Stimulated activated CD4-positive, alpha-beta T cell treated with anti-CD3 and anti-CD28 coated beads, Interleukin-15, amount 100 ng/mL, for 48 hours (primary cell): ENCODE results near the gene PTPRD.

ENCODE experiments used
- DNase-seq, 2 donors: peaks; one replicate each; pipeline ENCODE4 v3.0.0-alpha.2; 2020; ENCODE audit warnings: low read depth in 2 of 2

PTPRD gene

DNA sequence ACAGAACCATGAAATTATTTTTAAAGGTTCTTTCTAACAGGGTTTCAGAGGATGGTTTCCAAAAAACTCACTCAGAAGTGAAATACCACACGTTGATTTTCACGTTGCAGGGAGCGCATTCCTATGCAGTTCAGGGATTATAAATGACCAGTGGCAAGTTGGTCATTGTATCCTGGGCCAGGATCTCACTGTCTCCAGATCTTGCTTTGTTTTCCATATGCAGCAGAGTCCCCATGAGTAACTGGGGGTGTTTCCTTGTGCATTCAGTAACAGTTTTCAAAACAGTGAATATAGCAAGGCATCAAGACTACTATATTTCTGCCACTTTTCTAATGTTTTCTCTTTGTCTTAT, 1748.3 kb downstream of the PTPRD start:
- DNase-seq = no peak

DNA sequence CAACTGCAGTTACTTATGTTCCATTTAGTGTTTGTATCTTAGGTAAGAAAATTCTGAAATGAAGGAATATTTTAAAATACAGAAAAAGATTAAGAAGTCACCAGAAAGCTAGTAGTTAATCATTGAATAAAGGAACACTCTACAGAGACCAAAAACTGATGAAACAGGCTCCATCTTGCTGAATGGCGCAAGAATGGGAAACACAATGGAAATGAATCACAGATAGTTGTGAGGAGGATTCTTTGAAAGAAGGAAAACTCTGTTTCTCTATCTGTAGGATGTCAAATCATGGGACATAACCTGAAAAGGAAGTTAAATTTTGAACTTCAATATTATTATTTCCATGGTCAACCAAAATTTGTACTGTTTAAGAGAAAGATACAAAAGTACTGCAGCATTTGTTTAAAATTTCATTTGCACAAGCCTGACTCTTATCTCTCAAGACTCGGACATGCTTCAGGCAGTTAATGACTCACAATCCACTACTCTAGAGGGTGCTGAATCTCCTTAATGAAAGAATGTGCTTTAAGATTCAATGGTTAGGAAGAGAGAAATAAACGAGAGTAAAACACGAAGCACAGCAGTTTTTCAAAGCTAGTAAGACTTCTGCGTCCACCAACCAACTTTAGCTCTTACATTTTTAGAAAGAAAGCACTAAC, 1748.8 kb downstream of the PTPRD start:
- DNase-seq = no peak

DNA sequence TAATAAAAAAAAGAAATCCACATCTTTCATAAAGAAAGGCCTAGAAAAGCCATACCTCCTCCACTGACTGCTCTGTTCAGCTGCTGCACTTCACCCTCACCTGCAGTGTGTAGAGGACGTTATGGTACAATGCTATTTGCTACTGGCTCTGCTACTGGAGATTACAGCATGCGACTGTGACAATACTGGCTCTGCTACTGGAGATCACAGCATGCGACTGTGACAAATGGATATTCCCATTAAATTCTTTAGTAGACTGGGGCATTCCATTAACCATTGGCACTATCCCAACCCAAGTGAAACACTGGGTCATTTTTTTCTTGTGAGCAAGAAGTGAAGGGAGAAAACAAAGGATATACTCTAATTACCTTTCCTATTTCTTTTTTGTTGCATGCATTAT, 1749.7 kb downstream of the PTPRD start:
- DNase-seq = no peak

DNA sequence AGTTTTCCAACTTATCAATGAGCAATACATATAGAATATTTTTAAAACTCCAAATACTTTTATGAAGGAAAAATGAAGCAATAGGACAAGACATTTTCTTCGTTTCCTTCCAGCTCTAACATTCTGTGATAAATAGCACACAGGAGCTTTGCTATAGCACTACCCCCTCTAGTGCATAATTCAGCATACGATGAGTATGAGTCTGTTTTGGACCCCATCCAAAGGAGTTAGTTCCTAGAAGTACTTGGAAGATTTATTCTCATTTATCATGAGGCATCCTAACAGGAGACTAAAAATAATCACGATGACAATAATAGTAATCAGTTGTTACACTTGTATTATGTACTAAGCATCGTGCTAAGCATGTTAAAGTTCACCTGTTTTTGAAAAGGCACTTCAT, 1751.9 kb downstream of the PTPRD start:
- no peak for DNase-seq

DNA sequence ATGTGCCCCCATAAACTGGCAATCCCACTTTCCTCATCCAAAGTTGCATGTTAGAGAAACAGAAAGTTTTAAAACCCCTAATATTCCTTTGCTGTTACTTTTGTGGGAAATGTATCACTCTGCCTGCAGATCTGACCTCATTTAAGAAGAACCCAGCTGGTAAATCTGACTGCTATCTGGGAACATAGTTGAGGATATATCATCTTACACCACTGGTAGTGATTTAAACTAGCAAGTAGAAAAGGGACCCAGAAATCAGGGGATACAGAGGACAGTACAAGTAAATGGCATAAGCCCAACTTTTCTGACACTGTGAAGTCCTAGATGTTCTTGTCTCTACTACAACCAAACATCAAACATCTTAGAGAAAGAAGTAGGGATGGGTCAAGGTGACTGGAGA, 1752.7 kb downstream of the PTPRD start:
- DNase-seq = no peak

DNA sequence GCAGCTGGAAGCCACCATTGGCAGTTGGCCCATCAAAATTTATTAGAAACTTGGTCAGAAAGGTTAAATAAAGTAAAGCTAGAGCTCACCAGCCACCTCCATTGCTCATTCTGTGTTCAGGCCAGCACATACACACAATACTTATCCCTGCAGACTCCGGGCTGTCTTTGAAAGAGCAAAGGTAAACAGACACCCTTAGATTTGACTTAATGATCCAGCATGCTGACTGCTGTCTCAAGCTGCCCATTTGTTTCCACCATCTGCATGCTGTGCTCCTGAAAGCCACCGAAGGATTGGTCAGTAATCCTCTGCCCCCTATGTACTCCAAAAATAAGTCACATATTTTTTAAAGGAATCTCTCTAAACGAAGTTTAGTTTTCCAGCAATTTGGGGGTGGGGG, 1753.4 kb downstream of the PTPRD start:
- DNase-seq = no peak

DNA sequence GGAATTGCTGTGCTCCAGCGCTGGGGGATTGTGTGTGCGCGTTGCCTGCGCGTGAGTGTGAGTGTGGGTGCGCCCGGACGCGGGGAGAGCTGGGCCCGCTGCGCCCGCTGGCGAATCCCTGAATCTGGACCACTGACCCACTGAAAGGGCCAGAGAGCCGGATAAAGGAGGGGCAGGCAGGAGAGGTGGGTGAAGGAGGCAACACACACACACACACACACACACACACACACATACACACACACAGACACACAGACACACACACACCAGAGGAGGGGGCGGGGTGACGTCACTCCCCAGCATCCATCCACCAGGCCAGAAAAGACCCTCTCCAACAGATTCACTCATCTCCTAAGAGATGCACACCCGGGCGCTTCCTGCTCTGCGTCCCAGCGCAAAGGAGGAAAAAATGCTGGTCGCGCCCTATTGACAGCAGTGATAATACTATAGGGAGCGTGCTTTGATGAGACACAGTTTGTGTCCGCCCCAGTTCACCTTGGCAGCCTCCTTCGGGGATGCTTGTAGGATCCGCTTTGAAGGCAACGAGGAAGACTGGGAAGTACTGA, 1754.1 kb downstream of the PTPRD start:
- DNase-seq = no peak

DNA sequence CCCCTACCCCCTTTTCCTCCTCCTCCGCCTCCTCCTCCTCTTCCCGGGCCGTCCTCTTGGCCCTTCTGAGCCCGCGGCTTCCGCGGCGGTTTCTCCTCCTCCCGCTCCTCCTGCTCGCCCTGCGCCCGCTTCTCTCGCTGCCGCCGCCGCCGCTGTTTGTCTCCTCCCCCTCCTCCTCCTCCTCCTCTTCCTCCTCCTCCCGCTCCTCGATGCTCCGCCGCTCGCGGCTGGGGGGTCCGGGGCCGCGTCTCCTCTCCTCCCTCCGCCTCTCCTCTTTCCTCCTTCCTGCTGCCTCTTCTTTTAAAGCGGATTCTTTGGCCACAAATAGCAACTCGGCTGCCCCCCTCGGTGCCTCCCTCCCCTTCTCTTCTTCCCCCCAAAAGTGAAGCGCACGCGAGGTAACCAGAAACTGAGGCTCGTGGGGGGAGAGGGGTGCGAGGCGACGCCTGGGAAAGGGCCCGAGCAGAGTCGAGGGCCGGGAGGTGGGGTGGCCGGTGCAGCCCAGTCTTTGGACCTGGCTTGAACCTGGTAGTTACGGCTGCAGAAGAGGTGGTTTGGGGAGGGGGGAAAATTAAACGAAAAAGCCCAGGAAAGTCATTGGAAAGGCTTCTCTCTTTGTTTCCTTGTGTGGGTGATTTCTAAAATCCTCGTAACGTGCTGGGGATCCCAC, 1754.7 kb downstream of the PTPRD start:
- no peak for DNase-seq

DNA sequence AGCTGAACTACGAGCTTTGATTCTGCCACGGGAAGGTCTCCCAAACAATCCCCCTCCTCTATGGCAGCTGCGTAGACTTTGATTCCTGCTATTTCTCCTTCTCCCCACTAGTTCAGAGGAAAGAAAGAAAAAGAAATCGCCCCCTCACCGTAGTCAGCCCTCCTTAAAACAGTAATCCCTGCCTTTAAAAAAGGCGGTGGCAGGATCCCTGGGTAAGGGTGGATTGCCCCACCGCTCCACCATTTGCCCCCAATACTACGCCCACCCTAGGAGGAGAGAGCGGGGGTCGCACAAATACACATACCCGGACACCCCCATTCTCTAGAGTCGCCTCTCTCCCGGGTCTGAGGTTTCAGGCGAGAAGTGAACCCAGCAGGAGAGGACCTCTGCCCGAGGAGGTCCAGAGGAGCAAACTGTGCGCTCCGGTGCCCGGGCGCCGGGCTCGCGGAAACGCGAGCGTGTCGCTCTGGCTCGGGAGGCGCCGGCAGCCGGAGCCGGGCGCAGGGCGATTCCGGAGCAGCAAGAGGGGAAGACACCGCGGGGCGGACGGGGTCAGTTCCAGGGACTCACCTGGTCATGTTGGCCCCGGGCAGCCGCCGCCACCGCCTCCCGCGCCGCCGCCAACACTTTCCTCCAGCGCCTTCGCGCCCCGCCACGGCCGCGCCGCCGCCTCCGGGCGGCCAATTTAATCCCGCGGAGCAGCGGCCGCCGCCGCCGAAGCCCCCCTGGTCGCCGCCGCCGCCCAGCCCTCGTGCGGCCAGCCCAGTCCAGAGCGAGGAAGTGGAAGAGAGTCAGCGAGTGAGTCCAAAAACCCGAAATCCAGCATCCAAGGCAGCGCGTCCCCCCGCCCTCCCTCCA, 1755.5 kb downstream of the PTPRD start:
- DNase-seq = no peak

DNA sequence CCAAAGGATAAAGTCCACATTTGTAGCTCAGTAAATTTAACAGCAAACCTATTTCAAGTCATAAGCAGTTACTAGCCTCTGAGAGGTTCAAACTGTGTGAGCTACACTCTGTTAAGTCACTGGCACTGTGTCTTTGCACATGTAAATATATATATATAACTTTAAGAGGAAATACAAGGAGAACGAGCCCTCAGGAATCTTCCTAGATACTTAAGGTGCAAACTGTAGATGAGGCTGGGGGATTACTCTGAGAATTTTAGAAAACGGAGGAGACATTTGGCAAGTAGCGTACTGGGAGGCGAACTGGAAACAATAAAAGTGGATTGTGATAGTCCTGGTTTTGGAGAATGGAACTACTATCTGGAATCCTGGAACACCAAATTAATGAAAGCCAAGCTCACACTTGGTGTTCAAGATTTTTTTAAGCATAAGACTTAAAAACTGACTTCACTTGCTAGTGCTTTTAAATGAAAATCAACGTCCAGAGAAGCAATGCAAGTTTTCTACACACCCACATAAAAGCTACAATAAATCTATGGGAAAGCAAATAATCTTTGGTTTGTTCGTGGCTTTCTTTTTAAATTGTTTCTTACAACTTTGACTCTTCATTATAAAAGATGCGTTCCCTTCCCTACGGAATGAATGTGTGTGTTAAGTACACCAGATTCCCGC, 1756.3 kb downstream of the PTPRD start:
- DNase-seq = no peak

DNA sequence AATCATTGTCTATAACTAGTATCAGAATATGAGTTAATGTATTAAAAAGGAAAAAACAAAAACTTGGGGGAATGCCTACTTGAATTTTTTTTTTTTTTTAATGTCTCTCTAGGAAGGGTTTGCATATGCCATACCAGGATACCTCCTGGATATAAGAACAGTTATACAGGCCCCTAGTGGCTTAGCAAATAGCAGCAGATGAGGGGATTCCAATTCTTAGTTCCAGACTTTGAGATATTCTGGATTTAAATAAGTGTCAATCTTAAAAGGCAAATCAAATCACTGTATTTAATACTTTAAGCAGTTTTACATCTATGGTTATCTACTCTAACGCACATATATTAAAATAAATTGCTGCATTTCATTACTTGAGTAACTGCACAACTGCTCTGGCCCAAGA, 1757.8 kb downstream of the PTPRD start:
- DNase-seq = no peak

DNA sequence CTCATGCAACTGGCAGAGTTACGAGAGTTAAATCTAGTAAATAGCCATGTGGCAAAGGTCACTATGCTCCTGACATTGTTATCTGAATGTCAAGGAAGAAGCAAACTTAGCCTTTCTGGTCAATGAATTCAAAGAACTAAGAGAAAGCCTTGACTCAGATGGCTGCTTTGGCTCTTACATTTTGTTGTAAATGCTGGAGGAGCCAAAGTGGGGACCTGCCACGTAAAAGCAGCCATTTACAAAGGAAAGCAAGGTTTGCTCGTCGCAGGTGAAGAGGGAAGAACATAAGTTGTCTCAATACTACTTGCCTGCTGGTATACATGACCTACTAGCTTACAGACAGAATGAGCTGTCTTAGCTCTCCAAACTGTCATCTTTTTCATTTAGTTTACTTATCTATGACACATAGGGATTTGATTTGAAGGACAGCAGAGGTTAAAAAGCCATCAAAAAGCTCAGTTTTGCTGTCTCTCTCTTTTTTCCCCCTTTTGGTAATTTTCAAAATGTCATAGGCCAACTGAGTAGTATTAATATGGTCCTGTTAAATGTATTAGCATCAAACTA, 1760.4 kb downstream of the PTPRD start:
- no peak for DNase-seq

DNA sequence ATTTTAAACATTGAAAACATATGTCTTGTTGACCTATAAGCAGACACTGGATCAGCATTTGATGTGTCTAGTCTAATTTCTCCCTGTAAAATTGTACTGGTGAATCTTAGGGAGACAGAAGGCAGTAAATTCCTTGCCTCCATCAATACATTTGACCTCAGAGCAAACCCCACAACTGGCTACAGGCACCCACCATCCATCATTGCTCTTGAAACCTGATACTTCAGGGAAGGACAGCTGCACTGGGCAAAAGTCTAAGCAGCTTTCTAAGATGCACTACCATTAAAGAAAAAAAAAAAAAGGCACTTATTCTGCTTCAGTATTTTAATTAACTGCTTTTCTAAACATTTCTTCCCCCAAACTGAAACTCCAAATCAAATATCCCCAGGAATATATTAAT, 1761.9 kb downstream of the PTPRD start:
- no peak for DNase-seq

DNA sequence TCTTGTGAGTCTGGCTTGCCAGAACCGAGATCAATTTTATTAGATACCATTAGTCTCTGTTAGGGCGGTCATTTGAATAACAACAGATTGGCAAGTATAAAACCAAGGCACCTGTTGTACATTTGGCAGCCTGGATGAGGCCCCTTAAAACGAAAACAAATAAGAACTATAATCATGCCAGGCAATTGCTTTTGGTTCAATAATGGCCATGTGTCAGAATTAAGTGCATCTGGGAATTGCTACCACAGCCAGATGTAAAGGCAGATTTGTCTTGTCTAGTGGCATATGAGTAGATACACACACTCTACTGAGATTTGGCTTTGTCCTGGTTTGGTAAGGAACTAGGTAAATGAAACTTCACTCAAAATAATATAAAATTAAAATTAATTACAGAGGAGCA, 1767.0 kb downstream of the PTPRD start:
- no peak for DNase-seq

DNA sequence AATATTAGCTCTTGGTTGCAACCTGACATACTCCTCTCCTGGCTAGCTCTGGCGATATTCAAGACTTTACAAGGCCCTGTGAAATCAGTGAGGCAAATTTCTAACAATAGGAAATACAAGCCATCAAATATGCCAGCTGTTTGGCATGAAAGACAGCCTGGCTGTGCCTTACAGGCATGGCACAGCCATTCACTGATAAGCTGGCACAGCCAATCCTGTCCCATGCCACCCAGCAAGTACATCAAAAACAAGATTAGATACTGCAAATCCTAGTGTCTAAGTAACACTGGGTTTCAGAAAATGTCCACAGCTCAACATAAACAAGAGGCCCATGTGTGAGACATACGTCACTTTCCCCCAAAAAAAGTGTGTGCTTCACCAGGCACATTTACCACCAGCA, 1767.4 kb downstream of the PTPRD start:
- DNase-seq = no peak

DNA sequence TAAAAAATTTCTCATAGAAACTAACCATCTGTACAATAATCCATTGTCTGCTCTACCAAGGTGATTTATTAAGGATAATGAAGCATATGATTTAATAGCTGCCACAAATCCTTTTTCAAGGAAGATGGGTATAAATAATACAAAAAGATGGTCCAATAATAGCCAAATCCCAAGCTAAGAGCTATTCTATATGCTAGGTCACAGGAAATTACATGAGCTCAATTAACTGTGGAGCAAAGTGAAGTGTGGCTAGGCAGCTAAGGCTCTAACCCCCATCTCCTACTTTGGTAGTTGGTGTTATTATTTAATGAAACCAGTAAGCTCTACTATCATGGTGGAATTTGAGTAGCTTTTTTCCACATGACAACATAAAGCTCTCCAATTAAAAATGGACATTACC, 1768.3 kb downstream of the PTPRD start:
- DNase-seq = no peak

DNA sequence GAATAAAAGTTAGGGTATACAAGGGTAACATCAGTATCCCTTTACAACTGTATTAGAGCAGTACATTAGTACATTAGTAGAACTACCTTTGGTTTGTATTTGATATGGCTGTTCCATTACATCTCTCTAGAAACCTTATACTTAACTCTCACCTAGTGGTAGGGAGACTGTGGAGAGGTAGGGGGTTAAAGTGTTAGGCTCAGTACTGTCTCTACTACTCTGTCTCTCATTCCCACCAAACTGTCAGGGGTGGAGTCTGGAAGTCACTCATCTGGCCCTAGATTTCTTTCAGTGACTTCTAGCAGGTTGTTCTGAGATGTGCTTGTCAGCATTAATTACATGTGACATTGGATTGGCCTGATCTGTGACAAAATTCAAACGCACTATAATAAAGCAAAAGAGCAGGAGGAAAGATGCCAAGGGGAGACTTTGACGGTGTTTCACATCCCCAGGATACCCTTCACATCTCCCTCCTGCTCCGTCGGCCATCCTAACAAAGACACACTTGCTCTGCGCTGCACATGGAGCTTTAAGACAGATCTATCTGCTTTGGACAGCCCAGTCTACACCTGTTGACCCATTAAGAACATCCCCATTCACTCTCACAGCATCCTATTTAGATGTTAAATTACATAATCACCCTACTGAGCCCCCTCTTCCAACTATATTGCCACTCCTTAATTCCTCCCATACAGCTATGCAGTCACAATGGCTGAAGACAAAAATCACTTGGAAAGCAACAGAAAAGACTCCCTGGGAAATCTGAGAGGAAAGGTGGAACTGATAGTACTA, 1770.2 kb downstream of the PTPRD start:
- DNase-seq = no peak

DNA sequence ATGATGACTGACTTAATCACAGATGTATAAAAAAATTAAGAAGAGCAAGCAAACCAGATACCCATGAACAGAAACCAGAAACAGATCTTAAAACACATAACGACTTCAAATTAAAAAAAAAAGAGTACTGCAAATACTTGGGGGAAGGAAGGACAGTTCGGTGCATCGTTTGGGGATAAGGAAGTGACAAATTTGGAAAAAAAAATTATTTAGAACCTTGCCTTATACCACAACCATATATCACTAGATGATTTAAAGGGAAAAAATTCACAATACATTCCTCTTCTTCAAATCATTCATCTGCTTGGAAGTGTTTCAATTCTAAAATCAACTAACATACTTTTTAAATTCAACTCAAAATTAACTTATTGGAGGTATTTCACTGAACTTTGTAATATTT, 1774.7 kb downstream of the PTPRD start:
- DNase-seq = no peak

DNA sequence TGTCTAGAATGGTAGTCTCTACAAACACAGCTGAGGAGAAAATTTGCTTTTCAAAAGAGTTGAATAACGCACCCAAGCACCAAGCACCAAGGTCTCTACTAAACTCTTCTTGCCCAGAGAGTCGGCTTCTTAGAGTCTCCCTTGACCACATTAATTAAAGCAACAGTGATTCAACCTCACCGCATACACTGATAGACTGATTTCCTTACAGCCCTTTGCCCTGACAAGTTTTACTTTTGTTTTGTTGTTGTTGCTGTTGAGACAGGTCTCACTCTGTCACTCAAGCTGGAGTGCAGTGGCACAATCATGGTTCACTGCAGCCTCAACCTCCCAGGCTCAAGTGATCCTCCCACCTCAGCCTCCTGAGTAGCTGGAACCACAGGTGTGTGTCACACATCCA, 1777.5 kb downstream of the PTPRD start:
- DNase-seq = no peak

DNA sequence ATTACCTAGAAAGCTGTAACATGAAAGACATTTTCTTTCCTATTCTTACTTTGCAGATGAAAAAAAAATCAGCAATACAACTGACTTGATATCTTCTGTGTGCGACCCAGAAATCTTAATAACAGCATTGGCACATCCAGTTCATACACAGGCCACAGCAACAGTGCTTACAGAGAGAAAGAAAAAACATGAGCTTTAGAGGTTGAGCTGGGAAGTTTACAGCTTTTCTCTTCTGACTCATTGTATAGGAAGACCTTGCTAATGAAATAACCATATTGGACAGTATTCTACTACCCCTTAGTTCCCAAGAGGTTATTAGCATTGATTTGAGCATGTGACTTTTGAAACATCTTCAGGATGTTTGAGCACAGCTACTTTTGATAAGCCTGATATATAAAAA, 1779.8 kb downstream of the PTPRD start:
- no peak for DNase-seq

DNA sequence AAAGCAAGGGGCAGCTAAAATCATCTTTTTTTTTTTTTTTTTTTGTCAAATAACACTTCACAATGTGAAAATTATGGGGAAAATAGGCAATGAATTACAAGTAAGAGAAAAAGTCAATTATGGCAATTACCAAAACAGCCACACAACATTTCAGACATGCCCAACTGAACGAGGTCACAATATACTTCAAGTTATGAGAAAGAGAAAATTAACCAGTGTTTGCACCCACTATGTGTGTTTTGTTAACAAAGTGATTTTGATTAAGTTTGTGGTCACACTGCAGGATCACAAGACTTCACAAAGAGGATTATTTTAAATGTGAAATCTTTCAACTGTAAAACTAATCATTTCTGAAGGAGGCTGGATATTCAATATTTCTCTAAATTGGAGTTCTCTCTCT, 1780.4 kb downstream of the PTPRD start:
- no peak for DNase-seq
